Parathyroid adenoma (tissue), 2 donors: ENCODE results near the gene ZNF805.
"Not testable (repeated sequence)": the region's sequence is repeated elsewhere in the genome, so short reads cannot be mapped to it uniquely, and the experiment has no call there.

Source experiments
- H2AFZ ChIP-seq: fragments of 300-600 bp; sonication (generic); one replicate; pipeline ENCODE4 v1.7.0; 2017; ENCODE audit warnings: antibody characterized with exemption, mild to moderate bottlenecking
- H3K27ac ChIP-seq: fragments of 300-600 bp; sonication (generic); one replicate; pipeline ENCODE4 v1.7.0; 2017
- H3K27me3 ChIP-seq: fragments of 300-600 bp; sonication (generic); one replicate; pipeline ENCODE4 v1.7.0; 2017; ENCODE audit warnings: low read length; ENCODE audit not compliant: control insufficient read depth, insufficient read depth
- H3K36me3 ChIP-seq: fragments of 300-600 bp; sonication (generic); one replicate; pipeline ENCODE4 v1.7.0; 2017; ENCODE audit warnings: low read length; ENCODE audit not compliant: control insufficient read depth, insufficient read depth
- H3K4me1 ChIP-seq: fragments of 300-600 bp; sonication (generic); one replicate; pipeline ENCODE4 v1.7.0; 2017; ENCODE audit warnings: control low read depth
- H3K4me2 ChIP-seq: fragments of 300-600 bp; sonication (generic); one replicate; pipeline ENCODE4 v1.7.0; 2017; ENCODE audit warnings: low read length
- H3K4me3 ChIP-seq: fragments of 300-600 bp; sonication (generic); one replicate; pipeline ENCODE4 v1.7.0; 2017; ENCODE audit warnings: low read depth, low read length
- H3K79me2 ChIP-seq: fragments of 300-600 bp; sonication (generic); one replicate; pipeline ENCODE4 v1.7.0; 2017; ENCODE audit warnings: control low read depth
- H3K9ac ChIP-seq: fragments of 300-600 bp; sonication (generic); one replicate; pipeline ENCODE4 v1.7.0; 2017; ENCODE audit warnings: mild to moderate bottlenecking
- H3K9me3 ChIP-seq: fragments of 300-600 bp; sonication (generic); one replicate; pipeline ENCODE4 v1.7.0; 2017; ENCODE audit warnings: low read length; ENCODE audit not compliant: control insufficient read depth
- TF ChIP-seq, protein P1 (sequence below): fragments of 300-600 bp; sonication (generic); IDR thresholded peaks from one replicate; pipeline ENCODE4 v1.7.0; 2017; ENCODE audit warnings: antibody characterized with exemption, mild to moderate bottlenecking
- donor health status: primary hyperparathyroidism.

Gene ZNF805

DNA sequence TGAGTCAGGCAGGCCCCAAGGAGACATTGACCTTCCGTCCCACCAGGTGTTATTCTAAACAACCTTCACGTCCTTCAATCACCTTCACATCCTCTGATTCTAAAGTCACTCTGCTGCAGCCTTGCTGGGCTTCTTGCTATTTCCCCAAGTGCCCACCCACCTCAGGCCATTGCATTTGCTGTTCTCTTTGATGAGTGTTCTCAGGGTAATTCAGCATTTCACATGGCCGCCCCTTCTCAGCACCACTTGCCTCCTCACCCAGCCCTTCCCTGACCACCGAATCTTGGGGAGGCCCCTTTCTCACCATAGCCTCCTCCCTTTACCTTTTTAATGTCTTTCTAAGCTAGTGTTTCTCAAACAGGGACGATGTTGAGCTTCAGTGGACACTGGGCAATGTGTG lies 4.6 kb downstream of the ZNF805 start:
- TF ChIP-seq, protein P1, sequence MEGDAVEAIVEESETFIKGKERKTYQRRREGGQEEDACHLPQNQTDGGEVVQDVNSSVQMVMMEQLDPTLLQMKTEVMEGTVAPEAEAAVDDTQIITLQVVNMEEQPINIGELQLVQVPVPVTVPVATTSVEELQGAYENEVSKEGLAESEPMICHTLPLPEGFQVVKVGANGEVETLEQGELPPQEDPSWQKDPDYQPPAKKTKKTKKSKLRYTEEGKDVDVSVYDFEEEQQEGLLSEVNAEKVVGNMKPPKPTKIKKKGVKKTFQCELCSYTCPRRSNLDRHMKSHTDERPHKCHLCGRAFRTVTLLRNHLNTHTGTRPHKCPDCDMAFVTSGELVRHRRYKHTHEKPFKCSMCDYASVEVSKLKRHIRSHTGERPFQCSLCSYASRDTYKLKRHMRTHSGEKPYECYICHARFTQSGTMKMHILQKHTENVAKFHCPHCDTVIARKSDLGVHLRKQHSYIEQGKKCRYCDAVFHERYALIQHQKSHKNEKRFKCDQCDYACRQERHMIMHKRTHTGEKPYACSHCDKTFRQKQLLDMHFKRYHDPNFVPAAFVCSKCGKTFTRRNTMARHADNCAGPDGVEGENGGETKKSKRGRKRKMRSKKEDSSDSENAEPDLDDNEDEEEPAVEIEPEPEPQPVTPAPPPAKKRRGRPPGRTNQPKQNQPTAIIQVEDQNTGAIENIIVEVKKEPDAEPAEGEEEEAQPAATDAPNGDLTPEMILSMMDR, result no peak
- no peaks in the 10 kb centered on the region for H3K36me3 ChIP-seq
- H3K4me2 ChIP-seq, result no peak overlapping the region
- H3K27me3 ChIP-seq, result no peaks in the 10 kb centered on the region
- H3K79me2 ChIP-seq, result peaks cover 61% of the 10 kb centered on the region
- H3K4me1 ChIP-seq, result peaks cover 7% of the 10 kb centered on the region
- H3K9me3 ChIP-seq, result no peaks in the 10 kb centered on the region
- no peak overlapping the region for H3K4me3 ChIP-seq
- no peak overlapping the region for H3K9ac ChIP-seq
- H3K27ac ChIP-seq, result no peak overlapping the region
- H2AFZ ChIP-seq, result no peak overlapping the region

DNA sequence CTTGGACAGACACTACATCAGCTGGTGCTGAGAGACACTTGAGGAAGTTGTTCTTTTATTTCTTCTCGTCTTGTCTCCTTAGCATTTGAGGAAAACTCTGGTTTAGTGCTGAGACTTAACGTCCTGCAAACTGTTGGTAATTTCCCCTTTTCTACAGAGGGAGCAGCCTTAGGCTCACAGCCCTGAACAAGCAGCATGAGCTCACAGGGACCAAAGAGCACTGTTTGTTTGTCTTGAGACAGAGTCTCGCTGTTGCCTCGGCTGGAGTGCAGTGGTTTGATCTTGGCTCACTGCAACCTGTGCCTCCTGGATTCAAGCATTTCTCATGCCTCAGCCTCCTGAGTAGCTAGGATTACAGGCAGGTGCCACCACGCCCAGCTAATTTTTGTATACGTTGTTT lies 5.5 kb downstream of the ZNF805 start:
- Histone ChIP-seq H3K4me1 (peaks cover 7% of the 10 kb centered on the region), H3K4me2 (no peak overlapping the region), H3K79me2 (peaks cover 61% of the 10 kb centered on the region), H2AFZ (no peak overlapping the region), H3K9ac (no peak overlapping the region), H3K9me3 (no peaks in the 10 kb centered on the region), H3K4me3 (no peak overlapping the region), H3K36me3 (no peaks in the 10 kb centered on the region), H3K27me3 (no peaks in the 10 kb centered on the region), H3K27ac (no peak overlapping the region)
- TF ChIP-seq, protein P1, result no peak

DNA sequence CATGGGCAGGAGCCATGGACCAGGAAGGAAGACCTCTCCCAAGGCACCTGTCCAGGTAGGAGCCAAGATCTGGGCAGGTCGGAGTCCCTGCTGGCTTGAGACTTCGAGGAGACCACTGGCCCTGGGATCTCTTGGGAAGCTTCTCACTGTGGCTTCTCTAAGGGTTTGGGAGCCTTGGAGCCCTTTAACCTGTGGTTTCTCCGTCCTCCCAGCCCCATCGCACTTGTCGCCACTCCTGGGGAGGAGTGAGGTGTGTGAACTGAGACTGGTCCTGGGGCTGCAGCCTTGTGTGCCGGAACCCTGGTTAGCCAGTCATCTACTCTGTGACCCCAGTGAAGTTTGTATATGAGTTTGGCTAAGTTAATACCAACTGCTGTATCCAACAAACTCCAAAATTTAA lies 8.2 kb downstream of the ZNF805 start:
- no peaks in the 10 kb centered on the region for H3K27me3 ChIP-seq
- no peak overlapping the region for H3K4me2 ChIP-seq
- H3K4me1 ChIP-seq, result no peaks in the 10 kb centered on the region
- no peaks in the 10 kb centered on the region for H3K36me3 ChIP-seq
- H3K27ac ChIP-seq, result no peak overlapping the region
- no peak overlapping the region for H3K4me3 ChIP-seq
- H2AFZ ChIP-seq, result no peak overlapping the region
- no peaks in the 10 kb centered on the region for H3K9me3 ChIP-seq
- H3K9ac ChIP-seq, result no peak overlapping the region
- peaks cover 36% of the 10 kb centered on the region for H3K79me2 ChIP-seq
- TF ChIP-seq, protein P1, result no peak

- Histone ChIP-seq H3K36me3 (no peaks in the 10 kb centered on the region), H3K9me3 (no peaks in the 10 kb centered on the region)
Measured at GRCh38 chr19:57249329-57249728, 8.9 kb downstream of the ZNF805 start.

GRCh38 chr19:57253767-57254166 lies 13.3 kb downstream of the ZNF805 start:
- H3K79me2 ChIP-seq, H3K27me3 ChIP-seq, H3K4me2 ChIP-seq, H3K9me3 ChIP-seq, H3K36me3 ChIP-seq, H3K4me1 ChIP-seq, H2AFZ ChIP-seq, H3K27ac ChIP-seq, H3K9ac ChIP-seq, H3K4me3 ChIP-seq: not testable (repeated sequence)

More at GRCh38 chr19:57249329-57249728, 8.9 kb downstream of the ZNF805 start:
- Histone ChIP-seq H3K27ac (no peak overlapping the region), H3K79me2 (peaks cover 31% of the 10 kb centered on the region), H3K4me2 (no peak overlapping the region), H3K4me3 (no peak overlapping the region), H3K4me1 (no peaks in the 10 kb centered on the region), H3K9ac (no peak overlapping the region), H3K27me3 (no peaks in the 10 kb centered on the region), H2AFZ (no peak overlapping the region)
- TF ChIP-seq, protein P1, result no peak
